SH-SY5Y (cell line): ENCODE measurements around the gene CYP26C1.

Experiments used
- GATA2 ChIP-seq: IDR thresholded peaks from 2 replicates; pipeline ENCODE4 v1.6.1; 2011; ENCODE audit warnings: mild to moderate bottlenecking, low read depth, low read length
- GATA3 ChIP-seq: IDR thresholded peaks from 2 replicates; pipeline ENCODE4 v1.6.1; 2011; ENCODE audit warnings: low read depth, mild to moderate bottlenecking, low read length, moderate library complexity

DNA sequence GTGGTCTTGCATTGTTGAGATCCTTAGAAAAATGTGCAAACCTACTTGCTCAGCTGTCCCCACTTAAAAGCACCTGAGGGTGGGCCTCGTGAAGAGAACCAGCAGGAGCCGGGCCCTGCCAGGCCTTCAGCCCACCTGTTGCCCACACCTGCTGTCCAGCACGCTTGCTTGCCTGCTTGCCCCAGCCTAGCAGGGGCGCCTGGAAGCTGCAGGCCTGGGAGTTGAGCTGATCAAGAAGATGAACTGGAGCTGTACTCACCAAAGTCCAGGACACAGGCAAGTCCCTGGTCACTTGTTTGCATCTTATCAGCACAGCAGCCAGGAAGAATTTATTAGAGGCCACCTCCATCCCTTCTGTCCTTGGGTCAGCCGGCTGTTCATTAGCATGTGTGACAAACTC lies 36.3 kb downstream of the CYP26C1 start:
- TF ChIP-seq GATA2 (no peak), GATA3 (no peak)
